Natural killer cell (primary cell): ENCODE measurements around the gene ART1. TPM values are rescaled to one million over a fixed set of nuclear protein-coding genes. Genes with fewer than 3 reads are reported as not detected.

ENCODE experiments used
- ATAC-seq, 3 donors: fragments of 150-1000 bp in 2 of 3; fragments of 200-7000 bp in 1 of 3; cut with Tn5 transposase; 1 replicate in 1 of 3; 2 replicates in 2 of 3; pipeline ENCODE4 v1.10.0; 2021; ENCODE audit warnings: mild to moderate bottlenecking in 2 of 3, moderate library complexity in 2 of 3
- DNase-seq, 2 donors: peaks; one replicate each; pipeline versions ENCODE4 v3.0.0 to v3.0.0-alpha.2; 2013 to 2021; ENCODE audit warnings: mixed read lengths in 1 of 2
- H3K27ac ChIP-seq: one replicate; pipeline ENCODE4 v1.5.1; 2013; ENCODE audit warnings: mild to moderate bottlenecking, low read length
- H3K27me3 ChIP-seq: one replicate; pipeline ENCODE4 v1.6.1; 2013; ENCODE audit warnings: low read length; ENCODE audit not compliant: control insufficient read depth, insufficient read depth
- H3K36me3 ChIP-seq: one replicate; pipeline ENCODE4 v1.6.1; 2013; ENCODE audit warnings: low read length; ENCODE audit not compliant: control insufficient read depth, insufficient read depth
- H3K4me1 ChIP-seq: one replicate; pipeline ENCODE4 v1.6.1; 2013; ENCODE audit warnings: low read length; ENCODE audit not compliant: control insufficient read depth, insufficient read depth
- H3K4me3 ChIP-seq: one replicate; pipeline ENCODE4 v1.5.1; 2013; ENCODE audit warnings: low read length
- H3K9me3 ChIP-seq: one replicate; pipeline ENCODE4 v1.6.1; 2013; ENCODE audit warnings: low read length; ENCODE audit not compliant: control insufficient read depth, insufficient read depth
- H3K27ac Mint-ChIP-seq, 2 donors: one replicate each; pipeline ENCODE4 v1.8.0; 2022; ENCODE audit warnings: mild to moderate bottlenecking in 2 of 2, mixed read lengths in 2 of 2, moderate library complexity in 1 of 2
- H3K27me3 Mint-ChIP-seq, 2 donors: one replicate each; pipeline ENCODE4 v1.8.0; 2022; ENCODE audit warnings: low read depth in 2 of 2, mixed read lengths in 2 of 2
- H3K36me3 Mint-ChIP-seq: one replicate; pipeline ENCODE4 v1.8.0; 2022; ENCODE audit warnings: mixed read lengths
- H3K4me1 Mint-ChIP-seq, 2 donors: one replicate each; pipeline ENCODE4 v1.8.0; 2022; ENCODE audit warnings: mixed read lengths in 2 of 2
- H3K4me3 Mint-ChIP-seq: one replicate; pipeline ENCODE4 v1.8.0; 2022; ENCODE audit warnings: mild to moderate bottlenecking, moderate library complexity, mixed read lengths
- H3K9me3 Mint-ChIP-seq, 2 donors: one replicate each; pipeline ENCODE4 v1.8.0; 2022; ENCODE audit warnings: mixed read lengths in 2 of 2
- WGBS: methylation state at CpG from one replicate; pipeline ENCODE4 v1.1.7; 2013; ENCODE audit warnings: missing lambda C conversion rate; ENCODE audit not compliant: insufficient coverage; 5-methylcytosine and 5-hydroxymethylcytosine counted together
- intact Hi-C: fragments of 100-400 bp; cut with micrococcal nuclease; formaldehyde crosslinking; loops from one replicate; pipeline ENCODE4 v1.14.2; 2022
- total RNA-seq, 4 donors: library from RNA; stranded (reverse); fragments of 120-200 nt in 1 of 4; gene quantifications; one replicate each; pipeline versions ENCODE4 v1.2.3 to v1.2.4, GENCODE V29; 2013 to 2022
- TF ChIP-seq, protein P1 (sequence below): fragments of 200-600 bp; IDR thresholded peaks from one replicate; pipeline ENCODE4 v1.8.0; 2022; ENCODE audit warnings: antibody characterized with exemption

ART1 gene
- total RNA-seq, 3 donors from 2014 or later (not counting 1 experiment from before 2014, with no cell fraction given): not detected

DNA sequence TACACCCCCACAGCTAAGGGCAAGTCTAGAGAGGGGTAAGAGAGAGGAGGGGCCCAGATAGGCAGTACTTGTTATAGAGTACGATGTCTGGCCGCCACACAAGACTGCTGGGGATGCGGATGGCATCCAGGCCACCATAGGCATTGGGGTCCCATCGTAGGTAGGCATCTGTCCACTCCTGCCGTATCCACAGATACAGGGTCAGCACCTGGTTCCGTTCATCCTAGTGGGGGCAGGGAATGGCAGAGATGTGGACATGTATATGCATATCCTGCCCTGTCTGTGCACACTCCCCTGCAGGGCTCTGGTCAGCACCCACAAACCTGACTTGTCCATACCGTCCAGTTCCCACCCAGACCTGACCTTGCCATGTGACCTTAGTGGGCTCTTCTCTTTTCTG is 24.2 kb downstream of the ART1 start:
- no peaks in the 10 kb centered on the region for H3K9me3 Mint-ChIP-seq
- 96% methylated on average over 7 of the region's 7 CpGs for WGBS
- H3K36me3 ChIP-seq: peaks cover 50% of the 10 kb centered on the region
- H3K27me3 Mint-ChIP-seq: no peaks in the 10 kb centered on the region
- ATAC-seq (no peak), DNase-seq (no peak)
- H3K4me1 Mint-ChIP-seq: no peaks in the 10 kb centered on the region
- H3K4me1 ChIP-seq: no peaks in the 10 kb centered on the region
- H3K36me3 Mint-ChIP-seq: peaks cover 14% of the 10 kb centered on the region
- no peak overlapping the region for H3K4me3 Mint-ChIP-seq
- H3K27me3 ChIP-seq: no peaks in the 10 kb centered on the region
- TF ChIP-seq, protein P1, sequence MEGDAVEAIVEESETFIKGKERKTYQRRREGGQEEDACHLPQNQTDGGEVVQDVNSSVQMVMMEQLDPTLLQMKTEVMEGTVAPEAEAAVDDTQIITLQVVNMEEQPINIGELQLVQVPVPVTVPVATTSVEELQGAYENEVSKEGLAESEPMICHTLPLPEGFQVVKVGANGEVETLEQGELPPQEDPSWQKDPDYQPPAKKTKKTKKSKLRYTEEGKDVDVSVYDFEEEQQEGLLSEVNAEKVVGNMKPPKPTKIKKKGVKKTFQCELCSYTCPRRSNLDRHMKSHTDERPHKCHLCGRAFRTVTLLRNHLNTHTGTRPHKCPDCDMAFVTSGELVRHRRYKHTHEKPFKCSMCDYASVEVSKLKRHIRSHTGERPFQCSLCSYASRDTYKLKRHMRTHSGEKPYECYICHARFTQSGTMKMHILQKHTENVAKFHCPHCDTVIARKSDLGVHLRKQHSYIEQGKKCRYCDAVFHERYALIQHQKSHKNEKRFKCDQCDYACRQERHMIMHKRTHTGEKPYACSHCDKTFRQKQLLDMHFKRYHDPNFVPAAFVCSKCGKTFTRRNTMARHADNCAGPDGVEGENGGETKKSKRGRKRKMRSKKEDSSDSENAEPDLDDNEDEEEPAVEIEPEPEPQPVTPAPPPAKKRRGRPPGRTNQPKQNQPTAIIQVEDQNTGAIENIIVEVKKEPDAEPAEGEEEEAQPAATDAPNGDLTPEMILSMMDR: no peak
- H3K27ac Mint-ChIP-seq: no peak overlapping the region
- H3K9me3 ChIP-seq: no peaks in the 10 kb centered on the region
- intact Hi-C loops: no loop called here
- H3K27ac ChIP-seq: no peak overlapping the region
- no peak overlapping the region for H3K4me3 ChIP-seq

GRCh38 chr11:3669742-3670183 is 24.8 kb downstream of the ART1 start:
- Histone ChIP-seq H3K9me3 (no peaks in the 10 kb centered on the region), H3K27ac (no peak overlapping the region), H3K36me3 (peaks cover 54% of the 10 kb centered on the region), H3K4me3 (no peak overlapping the region), H3K27me3 (no peaks in the 10 kb centered on the region), H3K4me1 (no peaks in the 10 kb centered on the region)
- WGBS: 95% methylated on average over 4 of the region's 5 CpGs
- DNase-seq (no peak), ATAC-seq (no peak)
- Mint-ChIP-seq H3K4me3 (no peak overlapping the region), H3K4me1 (no peaks in the 10 kb centered on the region), H3K36me3 (peaks cover 13% of the 10 kb centered on the region), H3K27me3 (no peaks in the 10 kb centered on the region), H3K27ac (no peak overlapping the region), H3K9me3 (no peaks in the 10 kb centered on the region)
- TF ChIP-seq, protein P1: no peak
- intact Hi-C loops: no loop called here

GRCh38 chr11:3671334-3672254 is 26.7 kb downstream of the ART1 start, which contains the start of gene CHRNA10:
TSS of gene CHRNA10 (minus strand) at chr11:3671384. CDS start at chr11:3671312, 72 bp downstream.
- Mint-ChIP-seq H3K4me1 (no peaks in the 10 kb centered on the region), H3K4me3 (no peak within 1 kb of the TSS), H3K36me3 (peaks cover 6% of the 10 kb centered on the region), H3K27me3 (no peaks in the 10 kb centered on the region), H3K27ac (peak within 1 kb of the TSS in 1 of 2 donors; percentile 4), H3K9me3 (no peaks in the 10 kb centered on the region)
- Histone ChIP-seq H3K27ac (no peak within 1 kb of the TSS), H3K4me3 (no peak within 1 kb of the TSS), H3K9me3 (no peaks in the 10 kb centered on the region), H3K36me3 (peaks cover 61% of the 10 kb centered on the region), H3K27me3 (no peaks in the 10 kb centered on the region), H3K4me1 (no peaks in the 10 kb centered on the region)
- 93% methylated on average over 9 of the region's 9 CpGs for WGBS
- DNase-seq: no peak
- intact Hi-C loops: no loop called here
- TF ChIP-seq, protein P1: no peak
- ATAC-seq: no peak
